ENCODE measurements around the gene TNRC18. TPM values are rescaled to one million over a fixed set of nuclear protein-coding genes. Genes with fewer than 3 reads are reported as not detected.
"Not testable (repeated sequence)": the region's sequence is repeated elsewhere in the genome, so short reads cannot be mapped to it uniquely, and the experiment has no call there.

Gene TNRC18
- total RNA-seq, 1 donor from 2014 or later = 95.4 TPM

- no peak for DNase-seq (ENCODE audit: low spot score)
- H3K27ac Mint-ChIP-seq (ENCODE audit: unreplicated experiment) = no peak overlapping the region
- peaks cover 8% of the 10 kb centered on the region for H3K4me1 Mint-ChIP-seq (ENCODE audit: low read depth)
- H3K9me3 Mint-ChIP-seq (ENCODE audit: low read depth) = no peaks in the 10 kb centered on the region
- H3K36me3 Mint-ChIP-seq (ENCODE audit: low read depth) = no peaks in the 10 kb centered on the region
- no peak for TF ChIP-seq CTCF (IDR thresholded peaks at IDR 0.05)
- H3K27me3 Mint-ChIP-seq (ENCODE audit: low read depth) = no peaks in the 10 kb centered on the region
- H3K4me3 Mint-ChIP-seq (ENCODE audit: unreplicated experiment) = peak overlapping the region; percentile 47
Measured at GRCh38 chr7:5283421-5284303, 140.0 kb downstream of the TNRC18 start.

GRCh38 chr7:5282543-5283316 is 140.9 kb downstream of the TNRC18 start, which contains the start of gene SLC29A4:
SLC29A4 (plus strand) TSS chr7:5282943; CDS start chr7:5287817, 4,874 bp downstream.
- TF ChIP-seq CTCF (IDR thresholded peaks at IDR 0.05) = no peak
- peaks cover 8% of the 10 kb centered on the region for H3K4me1 Mint-ChIP-seq (ENCODE audit: low read depth)
- no peak for DNase-seq (ENCODE audit: low spot score)
- no peaks in the 10 kb centered on the region for H3K9me3 Mint-ChIP-seq (ENCODE audit: low read depth)
- H3K36me3 Mint-ChIP-seq (ENCODE audit: low read depth) = no peaks in the 10 kb centered on the region
- H3K27me3 Mint-ChIP-seq (ENCODE audit: low read depth) = peaks cover 2% of the 10 kb centered on the region
- H3K27ac Mint-ChIP-seq (ENCODE audit: unreplicated experiment) = no peak within 1 kb of the TSS
- peak within 1 kb of the TSS; percentile 47 for H3K4me3 Mint-ChIP-seq (ENCODE audit: unreplicated experiment)

- H3K9me3 Mint-ChIP-seq (ENCODE audit: low read depth); H3K27me3 Mint-ChIP-seq (ENCODE audit: low read depth); H3K27ac Mint-ChIP-seq (ENCODE audit: unreplicated experiment); H3K4me1 Mint-ChIP-seq (ENCODE audit: low read depth); H3K4me3 Mint-ChIP-seq (ENCODE audit: unreplicated experiment); H3K36me3 Mint-ChIP-seq (ENCODE audit: low read depth); DNase-seq (ENCODE audit: low spot score): not testable (repeated sequence)
Measured at GRCh38 chr7:5281598-5282500, 141.8 kb downstream of the TNRC18 start.

GRCh38 chr7:5279734-5280133 is 143.9 kb downstream of the TNRC18 start:
- no peak overlapping the region for H3K27ac Mint-ChIP-seq (ENCODE audit: unreplicated experiment)
- no peaks in the 10 kb centered on the region for H3K36me3 Mint-ChIP-seq (ENCODE audit: low read depth)
- no peaks in the 10 kb centered on the region for H3K9me3 Mint-ChIP-seq (ENCODE audit: low read depth)
- peaks cover 2% of the 10 kb centered on the region for H3K27me3 Mint-ChIP-seq (ENCODE audit: low read depth)
- no peak overlapping the region for H3K4me3 Mint-ChIP-seq (ENCODE audit: unreplicated experiment)
- TF ChIP-seq CTCF (IDR thresholded peaks at IDR 0.05) = no peak
- H3K4me1 Mint-ChIP-seq (ENCODE audit: low read depth) = peaks cover 8% of the 10 kb centered on the region
- no peak for DNase-seq (ENCODE audit: low spot score)

- peaks cover 3% of the 10 kb centered on the region for H3K4me1 Mint-ChIP-seq (ENCODE audit: low read depth)
- H3K9me3 Mint-ChIP-seq (ENCODE audit: low read depth) = no peaks in the 10 kb centered on the region
- H3K27ac Mint-ChIP-seq (ENCODE audit: unreplicated experiment) = no peak overlapping the region
- no peak for DNase-seq (ENCODE audit: low spot score)
- H3K27me3 Mint-ChIP-seq (ENCODE audit: low read depth) = peaks cover 3% of the 10 kb centered on the region
- no peak overlapping the region for H3K4me3 Mint-ChIP-seq (ENCODE audit: unreplicated experiment)
- no peak for TF ChIP-seq CTCF (IDR thresholded peaks at IDR 0.05)
- H3K36me3 Mint-ChIP-seq (ENCODE audit: low read depth) = no peaks in the 10 kb centered on the region
Measured at GRCh38 chr7:5278766-5279165, 144.9 kb downstream of the TNRC18 start.
